GM10847 (cell line): ENCODE data around the gene WIPF3.

Experiments
- POLR2A ChIP-seq: IDR thresholded peaks from 2 replicates; pipeline ENCODE4 v1.6.1; 2011; ENCODE audit not compliant: insufficient read length; ENCODE audit errors: extremely low read depth

WIPF3 gene

DNA sequence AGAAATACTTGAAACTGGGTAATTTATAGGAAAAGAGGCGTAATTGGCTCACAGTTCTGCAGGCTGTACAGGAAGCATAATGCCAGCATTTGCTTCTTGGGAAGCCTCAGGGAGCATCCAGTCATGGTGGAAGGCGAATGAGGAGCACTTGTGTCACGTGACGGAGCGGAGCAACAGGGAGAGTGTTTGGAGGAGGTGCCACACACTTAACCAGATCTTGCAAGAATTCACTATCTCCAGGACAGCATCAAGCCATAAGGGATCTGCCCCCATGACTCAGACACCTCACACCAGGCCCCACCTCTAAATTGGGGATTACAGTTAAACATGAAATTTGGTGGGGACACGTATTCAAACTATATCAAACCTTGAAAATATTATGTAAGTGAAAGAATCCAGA lies 89.3 kb downstream of the WIPF3 start:
- TF ChIP-seq POLR2A = no peak

GRCh38 chr7:29896685-29897411 lies 90.5 kb downstream of the WIPF3 start:
- TF ChIP-seq POLR2A = no peak

GRCh38 chr7:29898301-29898700 lies 92.0 kb downstream of the WIPF3 start:
- no peak for TF ChIP-seq POLR2A

DNA sequence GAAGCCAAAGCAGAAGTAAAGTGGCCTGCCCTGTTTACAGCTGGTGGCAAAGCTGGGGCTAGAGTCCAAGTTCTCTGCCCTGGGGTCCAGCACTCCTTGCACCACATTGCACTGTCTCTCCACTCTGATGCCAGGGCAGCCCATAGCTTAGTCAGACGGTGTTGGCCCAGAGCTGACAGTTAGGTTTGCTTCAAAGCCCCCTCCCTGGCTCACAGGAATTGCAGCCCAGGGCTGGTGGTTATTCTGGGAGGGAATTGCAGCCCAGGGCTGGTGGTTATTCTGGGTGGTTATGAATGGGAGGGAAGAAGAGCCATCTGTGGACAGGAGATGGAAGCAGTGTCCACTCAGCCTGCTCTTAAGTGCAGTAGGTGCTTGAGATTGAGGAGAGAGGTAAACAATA lies 94.4 kb downstream of the WIPF3 start:
- no peak for TF ChIP-seq POLR2A

- TF ChIP-seq POLR2A = no peak
Observed at GRCh38 chr7:29906200-29907022, 100.1 kb downstream of the WIPF3 start.

DNA sequence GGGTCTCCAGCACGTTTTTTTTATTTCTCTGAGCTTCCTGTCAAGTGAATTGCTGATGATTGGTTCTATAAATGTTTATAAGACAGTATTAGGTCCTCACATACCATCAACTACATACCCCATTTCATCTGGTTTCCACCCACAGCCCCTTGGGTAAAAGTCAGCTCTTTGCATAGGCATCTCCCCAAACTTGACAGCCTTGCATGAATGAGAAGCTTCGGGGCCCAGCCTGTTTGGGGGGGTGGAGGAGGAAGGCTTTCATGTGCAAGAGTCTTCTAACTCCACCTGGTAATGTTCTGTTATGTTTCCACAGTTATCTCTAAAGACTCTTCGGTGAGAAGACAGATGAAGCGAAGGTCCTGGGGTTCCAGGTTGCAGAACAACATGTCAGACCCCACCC lies 107.9 kb downstream of the WIPF3 start:
- TF ChIP-seq POLR2A = no peak

DNA sequence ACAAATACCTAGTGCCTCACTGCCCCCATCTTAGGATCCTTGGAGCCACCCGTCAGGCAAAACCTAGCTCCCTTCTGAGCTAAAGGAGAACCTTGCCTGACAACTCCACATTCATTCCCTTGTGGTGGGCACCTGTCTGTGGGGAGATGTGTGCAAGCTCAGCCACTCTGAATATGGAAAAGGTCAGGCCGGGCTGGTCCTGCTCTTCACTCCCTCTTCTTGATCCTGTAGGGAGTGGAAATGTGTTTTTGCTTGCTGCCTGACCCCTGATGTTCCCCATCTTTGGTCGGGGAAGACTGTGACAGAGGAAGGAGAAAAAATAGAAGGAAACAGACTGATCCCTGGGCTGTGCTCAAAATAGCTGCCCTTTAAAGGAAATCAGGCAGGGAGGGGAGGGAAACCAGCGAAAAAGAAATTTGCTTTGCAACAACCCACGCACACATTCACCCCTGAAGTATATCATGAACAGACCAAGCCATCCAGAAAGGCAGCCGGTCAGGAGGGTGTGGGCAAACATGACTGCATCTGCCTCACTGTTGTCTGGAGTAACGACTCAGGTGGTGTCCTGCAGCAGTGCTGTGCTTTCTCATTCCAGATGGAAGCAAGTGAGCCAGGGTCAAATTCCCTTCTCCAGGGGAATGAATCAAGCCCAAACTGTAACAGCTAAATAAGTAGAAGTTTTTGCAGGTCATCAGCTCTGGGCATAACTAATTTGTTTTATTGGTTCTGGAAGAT lies 109.3 kb downstream of the WIPF3 start:
- no peak for TF ChIP-seq POLR2A

DNA sequence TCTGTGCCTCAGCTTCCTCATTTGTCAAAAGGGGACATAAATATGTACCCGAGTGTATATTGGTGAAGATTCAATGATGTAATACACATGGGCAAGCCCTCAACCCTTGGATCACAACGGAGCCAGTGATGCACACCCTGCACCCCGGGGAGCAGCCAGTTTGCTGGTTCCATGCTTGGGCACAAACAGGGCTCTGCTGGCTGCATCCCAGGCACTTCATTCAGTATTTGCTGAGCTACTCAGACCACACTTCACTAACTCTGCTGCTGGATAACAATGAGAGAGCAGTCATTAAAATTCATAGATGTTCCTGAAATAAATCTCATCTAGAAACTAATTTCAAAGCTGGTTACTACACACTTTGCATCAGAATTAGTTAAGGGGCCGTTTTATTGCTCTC lies 111.3 kb downstream of the WIPF3 start:
- no peak for TF ChIP-seq POLR2A

DNA sequence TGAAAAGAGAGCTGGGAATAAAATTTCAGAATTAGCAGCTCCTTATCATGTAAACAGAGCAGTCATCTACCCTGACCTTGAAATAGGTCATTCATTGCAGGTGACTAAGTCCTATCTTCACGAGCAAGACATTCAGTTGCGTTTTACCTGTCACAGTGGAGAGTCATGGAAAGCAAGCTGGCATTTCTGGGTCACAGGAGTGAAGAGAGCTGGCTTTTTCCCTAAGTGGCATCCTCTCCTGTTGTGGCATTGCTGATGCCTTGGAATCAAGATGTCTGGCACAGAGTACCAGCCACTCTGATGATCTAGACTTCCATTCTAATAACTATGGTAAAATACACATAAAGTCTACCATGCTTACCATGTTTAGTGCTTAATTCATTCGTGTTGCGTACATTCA lies 112.5 kb downstream of the WIPF3 start:
- TF ChIP-seq POLR2A = no peak

DNA sequence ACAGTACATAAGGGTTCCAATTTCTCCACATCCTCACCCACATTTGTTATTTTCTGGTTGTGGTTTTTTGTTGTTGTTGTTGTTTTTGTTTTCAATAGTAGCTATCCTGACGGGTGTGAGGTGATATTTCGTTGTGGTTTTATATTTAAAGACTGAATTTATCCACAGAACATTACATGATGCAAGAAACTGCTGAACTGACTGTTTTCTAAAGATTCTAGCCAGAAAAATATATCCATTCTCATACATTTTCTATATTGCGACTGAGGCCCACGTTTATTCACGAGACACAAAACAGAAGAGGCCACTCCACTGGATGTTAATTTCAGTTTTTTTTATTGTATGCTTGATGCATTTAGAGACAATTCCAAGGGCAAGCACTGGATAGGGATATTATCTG lies 113.5 kb downstream of the WIPF3 start:
- TF ChIP-seq POLR2A = no peak

- no peak for TF ChIP-seq POLR2A
Observed at GRCh38 chr7:29920491-29920890, 114.2 kb downstream of the WIPF3 start.

DNA sequence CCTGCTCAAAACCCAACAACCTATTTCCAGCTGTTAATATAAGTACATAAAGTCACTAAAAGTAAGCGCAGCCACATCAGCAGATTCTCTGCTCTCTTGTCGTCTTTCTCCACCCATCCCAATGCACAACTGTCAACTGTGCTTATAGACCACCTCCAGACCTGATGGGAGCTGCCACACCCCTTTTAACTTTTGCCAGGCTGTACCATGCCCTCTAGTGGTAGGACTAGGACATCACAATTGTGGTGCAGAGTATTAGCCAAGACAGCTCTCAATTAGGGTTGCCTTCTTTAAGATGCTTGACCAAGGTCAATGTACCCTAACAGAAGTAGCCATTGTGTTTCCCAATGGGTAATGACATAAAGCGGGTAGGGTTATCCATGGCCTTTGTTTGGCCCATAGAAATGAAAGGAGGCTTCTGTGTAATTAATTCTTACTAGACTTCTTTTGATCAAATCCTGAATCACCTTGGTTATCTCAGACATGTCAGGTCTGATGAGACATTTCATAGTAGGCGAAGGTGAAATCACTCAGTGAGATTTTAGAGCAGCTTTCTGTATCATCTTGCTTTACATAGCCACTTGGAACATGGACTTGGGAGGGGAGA lies 115.2 kb downstream of the WIPF3 start:
- TF ChIP-seq POLR2A = no peak

- TF ChIP-seq POLR2A = no peak
Observed at GRCh38 chr7:29922921-29923700, 116.8 kb downstream of the WIPF3 start.

GRCh38 chr7:29924006-29924405 lies 117.7 kb downstream of the WIPF3 start:
- TF ChIP-seq POLR2A = no peak

DNA sequence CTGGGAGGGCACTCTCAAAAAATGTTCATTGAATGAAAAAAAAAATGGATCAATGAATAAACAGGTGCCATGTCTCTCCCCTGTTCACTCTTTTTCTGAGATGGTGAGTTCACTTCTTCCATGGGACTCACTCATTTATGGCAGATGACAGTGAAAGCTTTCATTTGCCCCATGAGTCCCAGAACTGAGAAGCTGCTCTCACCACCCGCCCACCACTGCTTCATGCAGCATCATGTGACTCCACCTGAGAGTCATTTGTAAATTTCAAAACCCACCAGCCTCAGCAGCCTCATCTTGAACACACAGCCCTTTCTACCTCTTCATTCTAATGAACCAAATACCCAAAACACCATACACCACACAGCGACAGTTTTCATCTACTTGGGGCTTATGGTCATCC lies 118.4 kb downstream of the WIPF3 start:
- no peak for TF ChIP-seq POLR2A
